Prostate gland (tissue), 2 donors: ENCODE data around the gene BRCA2. TPM values are rescaled to one million over a fixed set of nuclear protein-coding genes. Genes with fewer than 3 reads are reported as not detected.

Experiments used
- DNase-seq: peaks from one replicate; pipeline ENCODE4 v3.0.0-alpha.2; 2019; ENCODE audit warnings: low spot score
- H3K27ac ChIP-seq, 2 donors: fragments of 200-600 bp; sonication (generic); 2 replicates each; pipeline ENCODE4 v1.5.1; 2017 to 2019
- H3K27me3 ChIP-seq: fragments of 200-600 bp; sonication (generic); replicated peaks from 2 replicates; pipeline ENCODE4 v1.5.1; 2019; ENCODE audit not compliant: insufficient read depth
- H3K36me3 ChIP-seq, 2 donors: fragments of 200-600 bp; sonication (generic); 1 replicate in 1 of 2; 2 replicates in 1 of 2; pipeline versions ENCODE4 v1.5.1 to v1.8.1; 2017 to 2019
- H3K4me1 ChIP-seq: fragments of 200-600 bp; sonication (generic); replicated peaks from 2 replicates; pipeline ENCODE4 v1.5.1; 2019
- H3K4me3 ChIP-seq, 2 donors: fragments of 200-600 bp; sonication (generic); 2 replicates each; pipeline ENCODE4 v1.5.1; 2017 to 2019
- H3K9me3 ChIP-seq: fragments of 200-600 bp; sonication (generic); 2 replicates; pipeline ENCODE4 v1.5.1; 2017
- CTCF ChIP-seq, 4 experiments: fragments of 200-600 bp in 2 of 4; fragments of 450-650 bp in 2 of 4; sonication (generic) in 2 of 4; IDR thresholded peaks; 1 replicate in 3 of 4; 2 replicates in 1 of 4; pipeline ENCODE4 v1.5.1; 2016 to 2019; ENCODE audit warnings: antibody characterized with exemption in 4 of 4, mild to moderate bottlenecking in 2 of 4, moderate library complexity in 2 of 4
- POLR2A ChIP-seq: fragments of 450-650 bp; IDR thresholded peaks from one replicate; pipeline ENCODE4 v1.6.1; 2016; ENCODE audit warnings: antibody characterized with exemption, mild to moderate bottlenecking
- POLR2AphosphoS5 ChIP-seq: sonication (generic); formaldehyde crosslinking; IDR thresholded peaks from one replicate; pipeline ENCODE4 v1.6.1; 2017; ENCODE audit warnings: antibody characterized with exemption
- WGBS: methylation state at CpG from one replicate; pipeline ENCODE4 v1.1.5; 2018; 5-methylcytosine and 5-hydroxymethylcytosine counted together
- intact Hi-C: fragments of 100-400 bp; cut with DNase I; formaldehyde crosslinking; loops from one replicate; pipeline ENCODE4 v1.14.2; 2022
- total RNA-seq, 2 donors: library from RNA; depleted of rRNA; stranded (reverse); fragments of >200 nt; gene quantifications; one replicate each; pipeline ENCODE4 v1.1.0, GENCODE V29; 2016

The BRCA2 gene
- total RNA-seq, 2 donors from 2014 or later, result 1.8 to 6.6 TPM

- Histone ChIP-seq H3K27me3 (no peaks in the 10 kb centered on the region), H3K27ac (no peak overlapping the region), H3K4me3 (no peak overlapping the region), H3K4me1 (no peaks in the 10 kb centered on the region), H3K36me3 (no peaks in the 10 kb centered on the region), H3K9me3 (no peaks in the 10 kb centered on the region)
- DNase-seq, result no peak
- TF ChIP-seq POLR2AphosphoS5 (no peak), POLR2A (no peak), CTCF (IDR thresholded peaks at IDR 0.05) (no peak)
- intact Hi-C loops, result no loop called here
- 83% methylated on average over 1 of the region's 1 CpG for WGBS
Measured at GRCh38 chr13:32417995-32418394, 102.7 kb downstream of the BRCA2 start.

GRCh38 chr13:32419862-32420261, 104.6 kb downstream of the BRCA2 start:
- DNase-seq, result no peak
- Histone ChIP-seq H3K9me3 (no peaks in the 10 kb centered on the region), H3K4me3 (no peak overlapping the region), H3K27me3 (no peaks in the 10 kb centered on the region), H3K27ac (no peak overlapping the region), H3K36me3 (no peaks in the 10 kb centered on the region), H3K4me1 (no peaks in the 10 kb centered on the region)
- TF ChIP-seq POLR2A (no peak), CTCF (IDR thresholded peaks at IDR 0.05) (no peak), POLR2AphosphoS5 (no peak)
- 84% methylated on average over 2 of the region's 2 CpGs for WGBS
- intact Hi-C loops, result no loop called here

GRCh38 chr13:32423592-32423991, 108.3 kb downstream of the BRCA2 start:
- H3K27ac ChIP-seq, result no peak overlapping the region
- no peak for DNase-seq
- H3K27me3 ChIP-seq, result no peaks in the 10 kb centered on the region
- H3K4me3 ChIP-seq, result no peak overlapping the region
- no peaks in the 10 kb centered on the region for H3K9me3 ChIP-seq
- H3K36me3 ChIP-seq, result no peaks in the 10 kb centered on the region
- no peaks in the 10 kb centered on the region for H3K4me1 ChIP-seq
- intact Hi-C loops, result no loop called here
- no peak for TF ChIP-seq POLR2AphosphoS5
- no peak for TF ChIP-seq POLR2A
- no peak for TF ChIP-seq CTCF (IDR thresholded peaks at IDR 0.05)
- WGBS, result 89% methylated on average over 3 of the region's 3 CpGs

GRCh38 chr13:32425158-32425557, 109.8 kb downstream of the BRCA2 start:
- DNase-seq, result no peak

More at GRCh38 chr13:32425158-32425557, 109.8 kb downstream of the BRCA2 start:
- 90% methylated on average over 7 of the region's 7 CpGs for WGBS
- Histone ChIP-seq H3K4me1 (no peaks in the 10 kb centered on the region), H3K27me3 (no peaks in the 10 kb centered on the region), H3K9me3 (no peaks in the 10 kb centered on the region), H3K4me3 (no peak overlapping the region), H3K36me3 (no peaks in the 10 kb centered on the region), H3K27ac (no peak overlapping the region)
- no peak for TF ChIP-seq CTCF (IDR thresholded peaks at IDR 0.05)
- intact Hi-C loops, result no loop called here
